Stromal cell of bone marrow (primary cell): ENCODE results near the gene HCFC1R1.
A peak's percentile ranks its signal among the peaks of the same experiment; 100 is the strongest.

Experiments
- DNase-seq: peaks from one replicate; pipeline ENCODE4 v3.0.0-alpha.2; 2012; ENCODE audit warnings: low read depth

The HCFC1R1 gene

GRCh38 chr16:3000540-3000939 is 23.2 kb downstream of the HCFC1R1 start:
- no peak for DNase-seq

DNA sequence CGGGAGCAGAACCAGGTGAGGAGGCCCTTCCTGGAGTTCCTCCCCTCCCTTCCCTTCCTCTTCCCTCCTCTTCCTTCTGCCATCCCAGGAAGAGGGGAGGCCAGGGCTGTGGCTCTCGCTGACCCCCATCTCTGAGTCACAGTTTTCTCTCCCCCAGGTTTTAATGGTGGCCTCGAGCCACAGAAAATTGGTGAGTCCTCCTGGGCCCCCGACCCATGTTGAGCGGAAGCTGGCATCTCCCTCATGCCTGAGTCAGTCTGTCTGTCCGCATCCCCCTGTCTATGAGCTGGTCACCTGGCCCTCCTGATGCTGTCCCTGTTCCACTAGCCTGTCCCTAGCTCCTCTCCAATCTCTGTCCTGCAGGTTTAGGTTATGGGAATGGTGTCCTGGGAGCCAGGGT is 23.8 kb downstream of the HCFC1R1 start:
- DNase-seq, result no peak

DNA sequence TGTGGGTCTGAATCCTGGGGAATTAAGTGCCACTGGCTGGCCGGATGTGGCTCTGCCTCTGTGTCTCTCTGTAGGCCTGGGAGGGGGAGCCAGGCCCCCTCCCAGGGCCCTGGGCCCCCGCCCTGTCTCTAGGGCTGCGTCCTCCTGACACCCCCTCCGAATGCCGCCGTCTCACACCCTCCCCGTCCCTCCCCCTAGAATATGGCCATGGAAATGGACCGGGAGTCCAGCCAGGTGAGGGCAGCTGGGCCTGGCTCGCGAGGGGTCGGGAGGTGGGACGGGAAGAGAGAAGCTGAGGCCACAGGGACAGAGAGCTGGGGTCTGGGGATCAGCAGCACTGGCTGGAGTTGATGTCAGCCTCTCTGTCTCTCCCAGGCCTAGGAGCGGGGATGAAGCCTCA is 27.4 kb downstream of the HCFC1R1 start:
- DNase-seq, result no peak

GRCh38 chr16:2992383-2993081 is 31.2 kb downstream of the HCFC1R1 start:
- DNase-seq, result no peak

- no peak for DNase-seq
These were observed 32.0 kb downstream of the HCFC1R1 start for GRCh38 chr16:2991566-2992261.

DNA sequence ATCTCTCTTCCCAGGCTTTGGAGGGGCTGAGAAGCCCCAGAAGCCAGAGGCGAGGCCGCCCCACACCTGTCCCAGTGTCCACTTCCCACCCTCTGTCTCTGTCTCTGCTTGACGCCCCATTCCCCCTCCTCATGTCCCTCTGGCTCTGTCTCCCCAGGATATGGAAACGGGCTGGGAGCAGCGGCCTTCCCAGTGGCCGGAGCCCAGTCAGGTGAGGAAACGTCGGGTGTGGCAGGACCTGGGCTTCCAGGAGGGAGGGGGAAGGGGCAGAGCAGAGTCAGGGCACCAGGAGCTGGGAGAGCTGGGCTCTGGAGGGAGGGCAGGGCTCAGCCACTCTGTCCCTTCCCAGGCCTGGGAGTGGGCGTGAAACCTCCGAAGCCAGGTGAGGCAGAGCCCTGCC is 32.9 kb downstream of the HCFC1R1 start:
- DNase-seq, result no peak

GRCh38 chr16:2988590-2989099 is 35.1 kb downstream of the HCFC1R1 start:
- DNase-seq, result no peak

GRCh38 chr16:2987833-2988232 is 35.9 kb downstream of the HCFC1R1 start:
- DNase-seq, result no peak

DNA sequence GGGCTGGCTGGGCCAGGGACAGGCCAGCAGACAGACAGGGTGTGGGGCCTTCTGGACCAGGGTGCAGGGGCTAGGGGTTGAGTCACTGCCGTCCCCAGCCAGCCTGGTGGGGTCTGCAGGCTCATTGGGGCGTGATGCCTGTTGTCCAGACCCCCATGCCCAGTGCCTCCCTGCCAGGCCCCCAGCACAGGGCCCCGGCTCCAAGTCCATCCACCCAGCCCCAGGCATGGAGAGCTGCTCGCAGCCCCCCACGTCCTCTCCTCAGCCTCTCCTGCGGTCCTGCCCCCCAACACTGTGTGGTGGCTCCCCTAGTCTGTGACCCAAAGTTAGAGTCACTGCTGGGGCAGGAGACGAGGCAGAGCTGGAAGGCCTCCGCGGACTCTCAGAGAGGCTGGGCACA is 36.5 kb downstream of the HCFC1R1 start:
- DNase-seq, result no peak

DNA sequence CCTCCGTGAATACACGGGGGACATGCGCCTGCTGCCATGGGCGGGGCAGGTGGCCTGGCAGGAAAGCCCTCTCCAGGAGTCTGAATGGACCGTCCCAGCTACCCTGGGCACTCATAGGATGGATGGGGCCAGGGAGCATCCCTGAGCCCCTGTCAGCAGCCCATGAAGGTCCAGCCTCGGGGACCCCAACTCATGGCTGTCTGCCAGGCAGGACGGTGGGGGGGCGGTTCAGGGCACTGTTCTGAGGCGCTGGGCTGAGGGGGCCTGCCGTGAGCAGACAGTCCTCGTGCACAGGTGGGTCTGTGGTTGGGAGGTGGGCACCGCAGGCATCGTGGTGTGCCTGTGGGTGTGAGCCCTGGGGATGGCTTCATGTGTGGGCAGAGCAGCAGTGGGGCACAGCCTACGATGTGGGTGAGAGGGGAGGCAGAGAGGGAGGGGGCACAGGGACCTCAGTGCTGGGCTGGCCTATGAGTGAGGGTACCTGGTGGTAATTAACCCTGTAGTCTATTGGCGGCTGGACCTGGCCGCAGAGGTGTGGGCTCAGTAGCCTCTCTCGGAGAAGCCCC is 37.0 kb downstream of the HCFC1R1 start:
- DNase-seq, result no peak

- no peak for DNase-seq
These were observed 37.8 kb downstream of the HCFC1R1 start for GRCh38 chr16:2985893-2986355.

- DNase-seq, result no peak
These were observed 38.3 kb downstream of the HCFC1R1 start for GRCh38 chr16:2985462-2985861.

DNA sequence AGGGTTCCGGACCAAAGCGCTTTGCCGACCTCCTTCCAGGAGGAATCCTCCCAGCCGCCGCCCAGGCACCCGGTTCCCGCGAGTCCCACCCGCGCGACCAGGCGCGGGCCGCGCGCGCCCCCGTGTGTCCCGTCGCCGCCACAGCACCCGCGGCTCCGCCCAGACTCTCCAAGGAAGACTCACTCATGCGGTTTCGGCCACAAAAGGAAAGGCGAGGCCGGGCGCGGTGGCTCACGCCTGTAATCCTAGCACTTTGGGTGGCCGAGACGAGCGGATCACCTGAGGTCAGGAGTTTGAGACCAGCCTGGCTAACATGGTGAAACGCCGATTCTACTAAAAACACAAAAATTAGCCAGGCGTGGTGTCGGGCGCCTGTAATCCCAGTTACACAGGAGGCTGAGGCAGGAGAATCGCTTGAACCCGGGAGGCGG is 40.0 kb downstream of the HCFC1R1 start:
- DNase-seq, result peak; percentile 65

DNA sequence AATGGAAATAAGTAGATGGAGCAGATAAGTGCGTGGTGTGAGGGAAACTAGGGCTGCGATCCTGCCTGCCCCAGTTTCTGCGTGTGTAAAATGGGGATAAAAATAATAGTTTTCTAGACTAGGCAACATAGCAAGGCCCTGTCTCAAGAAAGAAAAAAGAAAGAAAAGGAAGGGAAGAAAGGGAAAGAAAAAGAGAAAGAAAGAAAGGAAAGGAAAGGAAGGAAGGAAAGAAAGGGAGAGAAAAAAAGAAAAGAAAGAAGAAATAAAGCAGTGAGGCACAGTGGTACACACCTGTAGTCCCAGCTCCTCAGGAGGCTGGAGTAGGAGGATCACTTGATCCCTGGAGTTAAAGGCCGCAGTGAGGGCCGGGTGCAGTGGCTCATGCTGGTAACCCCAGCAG is 41.3 kb downstream of the HCFC1R1 start:
- no peak for DNase-seq

DNA sequence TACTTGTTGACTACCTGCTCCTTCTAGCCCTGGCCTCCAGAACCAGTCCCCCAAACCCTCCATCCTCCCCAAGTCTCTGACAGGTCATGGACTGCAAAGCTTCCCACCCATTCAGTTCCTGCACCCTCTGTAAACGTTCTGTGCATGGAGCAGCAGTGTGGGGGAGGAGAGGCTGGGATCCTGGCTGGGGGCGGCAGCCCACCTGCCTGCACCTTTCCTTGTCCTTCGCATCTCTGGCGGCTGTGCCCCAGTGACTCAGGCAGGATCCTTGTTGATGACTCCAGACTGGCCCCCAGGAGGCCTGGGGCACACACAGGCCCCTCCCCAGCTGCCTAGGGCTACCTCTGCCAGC is 41.9 kb downstream of the HCFC1R1 start:
- DNase-seq, result no peak

DNA sequence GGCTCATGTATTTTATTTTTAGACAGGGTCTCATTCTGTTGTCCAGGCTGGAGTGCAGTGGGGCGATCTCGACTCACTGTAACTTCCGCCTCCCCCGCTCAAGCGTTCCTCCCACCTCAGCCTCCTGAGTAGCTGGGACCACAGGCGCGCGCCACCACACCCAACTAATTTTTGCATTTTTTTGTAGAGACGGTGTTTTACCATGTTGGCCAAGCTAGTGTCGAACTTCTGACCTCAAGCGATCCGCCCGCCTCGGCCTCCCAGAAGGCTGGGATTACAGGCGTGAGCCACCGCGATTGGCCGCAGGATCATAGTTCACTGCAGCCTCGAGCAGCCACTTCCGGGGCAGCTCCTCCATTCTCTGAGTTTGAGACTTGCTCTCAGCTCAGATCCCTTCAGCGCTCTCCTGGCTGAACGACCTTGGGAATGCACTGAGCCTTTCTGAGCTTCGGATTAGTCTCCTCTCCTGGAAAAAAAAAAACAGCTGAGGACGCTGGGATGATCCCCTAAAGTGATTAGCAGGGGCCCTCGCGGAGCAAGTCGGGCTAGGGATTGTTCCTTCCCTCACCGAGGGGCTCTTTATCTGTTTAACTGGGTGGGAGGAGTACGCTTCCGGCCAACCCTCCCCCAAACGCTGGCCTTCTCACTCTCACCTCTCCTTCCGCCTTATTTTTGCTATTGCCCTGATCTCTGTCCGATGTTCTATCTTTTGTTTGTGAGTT is 42.4 kb downstream of the HCFC1R1 start:
- no peak for DNase-seq

DNA sequence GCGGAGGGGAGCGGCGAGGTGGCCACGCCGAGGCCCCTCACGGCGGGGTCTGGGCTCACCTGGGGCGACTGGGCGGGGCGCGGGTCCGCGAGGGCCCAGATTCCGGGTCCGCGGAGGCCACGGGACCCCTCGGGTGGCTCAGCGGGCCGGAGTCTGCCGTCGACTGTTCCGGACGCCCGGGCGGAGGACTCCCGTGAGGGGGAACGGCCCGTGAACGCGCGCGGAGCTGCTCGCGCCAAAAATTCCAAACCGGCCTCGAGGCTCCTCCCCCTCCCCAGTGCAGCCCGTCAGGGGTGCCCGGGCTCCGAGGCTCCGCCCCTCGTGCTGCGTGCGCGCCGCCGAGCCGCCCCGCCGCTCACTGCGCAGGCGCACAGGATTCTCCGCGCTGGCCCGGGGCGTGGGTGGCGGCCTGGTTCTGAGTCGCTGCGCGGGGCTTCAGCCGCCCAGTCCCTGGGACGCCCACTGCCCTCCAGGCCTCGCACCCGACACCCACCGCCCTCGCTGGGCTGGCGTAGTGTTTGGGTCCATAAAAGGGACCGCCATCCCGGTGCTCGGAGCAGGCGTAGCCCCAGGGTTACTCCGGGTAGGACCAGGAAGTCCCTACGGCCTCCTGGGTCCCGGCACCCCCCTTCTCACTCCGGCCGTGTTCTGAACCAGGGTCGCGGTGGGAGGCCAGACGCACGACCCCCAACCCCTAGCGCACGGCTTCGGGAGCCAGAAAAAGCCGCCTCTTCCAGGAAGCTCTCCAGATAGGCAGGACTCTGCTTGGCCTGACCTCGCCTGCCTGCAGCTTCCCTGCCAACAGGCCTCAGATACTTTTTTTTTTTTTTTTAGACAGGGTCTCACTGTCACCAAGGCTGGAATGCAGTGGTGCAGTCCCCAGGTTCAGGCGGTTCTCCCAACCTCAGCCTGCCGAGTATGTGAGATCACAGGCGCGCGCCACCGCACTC is 43.2 kb downstream of the HCFC1R1 start, which contains the start of gene PKMYT1:
Gene PKMYT1, minus strand, starts transcription at position 220 of the 950 bp plus-strand sequence. CDS start 789 bp downstream, outside the sequence.
- DNase-seq, result peak; percentile 72

DNA sequence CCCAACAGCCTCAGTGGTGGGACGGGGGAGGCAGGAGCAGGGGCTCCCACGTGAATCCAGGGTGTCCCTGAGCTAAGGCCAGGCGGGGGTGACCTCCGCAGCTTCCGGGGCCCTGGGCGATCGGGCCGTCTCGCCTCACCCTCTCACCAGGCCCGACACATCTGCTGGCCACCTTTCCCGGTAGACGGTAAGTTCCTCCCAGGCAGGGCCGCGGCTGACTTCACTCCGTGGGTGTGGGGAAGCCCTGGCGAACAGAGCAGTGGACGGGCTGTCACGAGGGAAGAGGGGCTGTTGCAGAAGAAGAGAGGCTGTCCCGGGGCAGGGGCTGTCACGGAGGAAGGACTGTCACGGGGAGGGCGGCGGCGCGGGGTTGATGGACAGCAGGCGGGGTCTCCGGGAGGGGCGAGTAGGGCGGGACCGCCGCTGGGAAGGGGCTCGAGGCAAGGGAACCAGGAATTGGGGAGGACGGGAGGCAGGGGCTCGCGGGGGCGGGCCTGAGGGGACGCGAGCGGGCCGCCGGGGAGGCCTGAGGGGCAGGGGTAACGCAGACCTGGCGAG is 44.0 kb downstream of the HCFC1R1 start:
- DNase-seq, result no peak

DNA sequence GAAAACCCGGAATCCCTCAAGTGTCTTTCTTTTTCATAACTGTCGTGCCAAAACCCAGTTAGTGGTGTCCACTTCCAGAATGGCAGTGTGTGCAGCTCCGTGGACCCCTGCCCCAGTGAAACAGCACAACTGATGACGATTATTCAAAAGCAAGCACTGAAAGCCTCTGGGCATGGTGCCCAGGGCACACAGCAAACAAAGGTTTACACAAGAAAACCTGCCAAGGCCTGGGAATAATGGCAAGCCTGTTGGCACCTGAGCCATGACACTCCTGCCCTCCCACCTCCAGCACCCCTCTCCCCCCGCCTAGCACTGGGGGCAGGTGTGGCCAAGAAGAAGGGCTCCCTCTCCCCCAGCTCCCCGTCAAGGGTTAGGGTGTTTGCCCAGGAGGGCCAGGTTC is 46.3 kb downstream of the HCFC1R1 start:
- no peak for DNase-seq

- no peak for DNase-seq
These were observed 47.1 kb downstream of the HCFC1R1 start for GRCh38 chr16:2976673-2977072.

GRCh38 chr16:2976201-2976600 is 47.5 kb downstream of the HCFC1R1 start:
- DNase-seq, result no peak
